Measurements from ENCODE around the gene KIR3DL1. TPM values are rescaled to one million over a fixed set of nuclear protein-coding genes. Genes with fewer than 3 reads are reported as not detected.
"Not testable (repeated sequence)": the region's sequence is repeated elsewhere in the genome, so short reads cannot be mapped to it uniquely, and the experiment has no call there.

KIR3DL1 gene
- total RNA-seq, 1 donor from 2014 or later, result not detected

DNA sequence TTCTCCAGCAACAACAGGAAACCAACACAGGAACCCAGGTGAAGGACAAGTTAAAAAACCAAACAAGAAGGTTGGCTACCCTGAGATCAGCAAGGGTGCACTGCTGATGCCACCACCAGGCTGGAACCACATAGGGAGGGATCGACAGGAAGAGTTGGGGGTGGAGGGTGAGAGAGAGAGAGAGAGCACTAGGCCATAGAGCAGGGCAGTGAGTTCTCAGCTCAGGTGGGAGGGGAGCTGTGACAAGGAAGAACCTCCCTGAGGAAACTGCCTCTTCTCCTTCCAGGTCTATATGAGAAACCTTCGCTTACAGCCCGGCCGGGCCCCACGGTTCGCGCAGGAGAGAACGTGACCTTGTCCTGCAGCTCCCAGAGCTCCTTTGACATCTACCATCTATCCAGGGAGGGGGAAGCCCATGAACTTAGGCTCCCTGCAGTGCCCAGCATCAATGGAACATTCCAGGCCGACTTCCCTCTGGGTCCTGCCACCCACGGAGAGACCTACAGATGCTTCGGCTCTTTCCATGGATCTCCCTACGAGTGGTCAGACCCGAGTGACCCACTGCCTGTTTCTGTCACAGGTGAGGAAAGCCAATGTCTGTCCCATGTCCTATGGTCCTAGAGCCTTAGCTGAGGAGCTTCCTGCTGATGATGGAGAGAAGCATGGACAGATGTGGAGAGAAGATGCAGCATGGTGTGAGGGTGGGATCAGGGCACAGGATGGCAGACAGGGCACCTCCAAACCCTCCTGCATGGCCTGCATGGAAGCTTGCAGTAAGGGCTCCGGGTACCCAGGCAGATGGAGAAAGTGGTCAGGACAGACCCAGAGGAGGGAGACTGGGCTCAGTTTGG is 10.4 kb upstream of the KIR3DL1 start:
- DNase-seq (ENCODE audit: low spot score), result no peak
- ATAC-seq, result no peak

- ATAC-seq (no peak), DNase-seq (ENCODE audit: low spot score) (no peak)
These were observed 9.8 kb upstream of the KIR3DL1 start for GRCh38 chr19:54806516-54806838.

GRCh38 chr19:54814571-54814970 is 1.7 kb upstream of the KIR3DL1 start:
- DNase-seq (ENCODE audit: low spot score); ATAC-seq: not testable (repeated sequence)

- ATAC-seq (no peak), DNase-seq (ENCODE audit: low spot score) (peak; percentile 29)
These were observed 1.6 kb downstream of the KIR3DL1 start for GRCh38 chr19:54817670-54818536.

DNA sequence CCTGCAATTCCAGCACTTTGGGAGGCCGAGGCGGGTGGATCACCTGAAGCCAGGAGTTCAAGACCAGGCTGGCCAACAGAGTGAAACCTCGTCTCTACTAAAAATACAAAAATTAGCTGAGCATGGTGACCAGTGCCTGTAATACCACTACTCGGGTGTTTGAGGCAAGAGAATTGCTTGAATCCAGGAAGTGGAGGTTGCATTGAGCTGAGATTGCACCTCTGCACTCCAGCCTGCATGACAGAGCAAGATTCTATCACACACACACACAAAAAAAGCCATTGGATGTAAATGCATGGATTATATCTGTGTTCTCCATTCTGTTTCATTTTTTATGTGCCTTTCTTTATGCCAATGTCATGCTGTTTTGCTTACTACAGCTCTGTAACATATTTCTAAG is 8.1 kb downstream of the KIR3DL1 start:
- DNase-seq (ENCODE audit: low spot score); ATAC-seq: not testable (repeated sequence)

DNA sequence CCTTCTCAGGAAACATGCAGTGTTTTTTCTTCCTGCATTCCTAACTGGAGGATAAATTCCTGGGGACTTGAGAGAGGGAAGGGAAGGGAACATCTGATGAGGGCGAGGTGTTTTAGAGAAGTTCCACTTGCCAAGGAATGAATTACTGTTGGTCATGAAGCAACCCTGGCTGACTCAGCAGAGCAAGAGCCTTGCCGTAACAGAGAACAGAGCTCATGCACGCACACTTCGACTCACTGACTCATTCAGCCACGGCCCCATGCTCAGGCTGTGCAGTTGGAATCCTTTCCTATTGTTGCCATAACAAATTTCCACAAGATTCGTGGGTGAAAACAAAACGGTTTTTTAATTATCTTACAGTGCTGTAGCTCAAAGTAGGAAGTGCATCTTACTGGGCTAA is 9.1 kb downstream of the KIR3DL1 start:
- ATAC-seq; DNase-seq (ENCODE audit: low spot score): not testable (repeated sequence)

DNA sequence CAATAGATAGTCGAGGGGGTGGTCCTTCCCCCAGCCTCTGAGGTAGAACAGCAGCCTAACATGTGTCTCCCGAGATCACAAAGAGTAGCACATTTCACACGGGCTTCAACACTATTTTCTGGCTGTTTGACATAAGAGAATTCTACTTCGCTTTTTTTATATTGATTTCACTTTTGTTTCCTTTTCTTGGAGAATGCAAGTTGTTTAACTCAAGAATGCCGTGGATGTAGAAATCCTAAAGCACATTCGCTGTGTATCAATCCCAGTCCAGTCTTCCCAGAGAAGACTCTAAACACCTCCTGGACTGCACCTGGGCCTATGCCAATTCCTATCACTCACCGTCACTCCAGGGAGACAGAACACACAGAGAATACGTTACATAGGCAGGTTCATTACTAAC is 11.8 kb downstream of the KIR3DL1 start:
- DNase-seq (ENCODE audit: low spot score); ATAC-seq: not testable (repeated sequence)

- DNase-seq (ENCODE audit: low spot score), result not testable (repeated sequence)
These were observed 16.2 kb downstream of the KIR3DL1 start, which contains the start of gene KIR2DS4 for GRCh38 chr19:54832496-54832895. Gene KIR2DS4, plus strand, starts transcription at chr19:54832676.

DNA sequence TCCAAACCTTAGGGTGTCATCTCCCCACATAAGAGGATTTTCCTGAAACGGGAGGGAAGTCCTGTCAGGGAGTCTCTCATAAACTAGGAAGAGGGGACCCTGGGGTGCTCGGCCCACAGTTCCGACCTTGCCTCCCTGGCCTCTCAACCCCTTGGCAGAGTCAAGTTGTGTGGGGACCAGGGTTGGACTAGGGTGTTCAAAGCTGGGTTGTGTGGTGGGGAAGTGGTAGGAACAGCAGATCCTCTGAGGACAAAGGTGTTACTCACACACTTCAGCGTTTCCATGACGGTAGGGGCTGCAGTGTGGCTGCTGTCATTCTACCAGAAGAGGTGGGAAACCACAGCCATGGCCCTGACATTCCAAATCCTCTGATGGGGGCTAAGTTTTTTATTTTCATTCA is 18.9 kb downstream of the KIR3DL1 start:
- ATAC-seq; DNase-seq (ENCODE audit: low spot score): not testable (repeated sequence)

More at GRCh38 chr19:54832496-54832895, 16.2 kb downstream of the KIR3DL1 start, which contains the start of gene KIR2DS4:
- ATAC-seq, result not testable (repeated sequence)

DNA sequence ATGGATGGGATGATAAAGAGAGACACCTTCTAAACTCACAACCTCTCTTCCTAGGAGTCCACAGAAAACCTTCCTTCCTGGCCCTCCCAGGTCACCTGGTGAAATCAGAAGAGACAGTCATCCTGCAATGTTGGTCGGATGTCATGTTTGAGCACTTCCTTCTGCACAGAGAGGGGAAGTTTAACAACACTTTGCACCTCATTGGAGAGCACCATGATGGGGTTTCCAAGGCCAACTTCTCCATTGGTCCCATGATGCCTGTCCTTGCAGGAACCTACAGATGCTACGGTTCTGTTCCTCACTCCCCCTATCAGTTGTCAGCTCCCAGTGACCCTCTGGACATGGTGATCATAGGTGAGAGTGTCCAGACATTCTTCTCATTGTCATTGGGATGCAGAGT is 21.3 kb downstream of the KIR3DL1 start:
- DNase-seq (ENCODE audit: low spot score); ATAC-seq: not testable (repeated sequence)

GRCh38 chr19:54843171-54843570 is 26.9 kb downstream of the KIR3DL1 start:
- ATAC-seq; DNase-seq (ENCODE audit: low spot score): not testable (repeated sequence)

DNA sequence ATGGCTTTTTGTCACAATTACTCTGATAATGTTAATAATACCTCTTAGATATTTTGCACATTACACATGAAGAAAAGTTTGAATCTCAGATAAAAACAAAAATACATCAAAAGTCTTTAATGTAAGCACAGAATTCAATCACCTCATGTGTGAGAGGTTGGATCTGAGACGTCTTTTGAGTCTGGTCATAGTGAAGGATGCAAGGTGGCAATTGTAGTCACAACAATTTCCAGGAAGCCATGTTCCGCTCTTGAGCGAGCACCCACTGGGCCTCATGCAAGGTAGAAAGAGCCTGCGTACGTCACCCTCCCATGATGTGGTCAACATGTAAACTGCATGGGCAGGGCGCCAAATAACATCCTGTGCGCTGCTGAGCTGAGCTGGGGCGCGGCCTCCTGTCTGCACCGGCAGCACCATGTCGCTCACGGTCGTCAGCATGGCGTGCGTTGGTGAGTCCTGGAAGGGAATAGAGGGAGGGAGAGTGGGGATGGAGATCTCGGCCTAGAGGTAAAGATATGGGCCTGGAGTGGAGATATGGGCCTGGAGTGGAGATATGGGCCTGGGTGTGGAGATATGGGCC is 33.9 kb downstream of the KIR3DL1 start, which contains the start of gene KIR3DL2:
Gene KIR3DL2 (plus strand): TSS at position 383 of the 580 bp plus-strand sequence. CDS start 33 bp downstream, at position 416.
- not testable (repeated sequence) for ATAC-seq; DNase-seq (ENCODE audit: low spot score)

- ATAC-seq (peak; percentile 30), DNase-seq (ENCODE audit: low spot score) (no peak)
These were observed 34.7 kb downstream of the KIR3DL1 start for GRCh38 chr19:54850930-54851329.

DNA sequence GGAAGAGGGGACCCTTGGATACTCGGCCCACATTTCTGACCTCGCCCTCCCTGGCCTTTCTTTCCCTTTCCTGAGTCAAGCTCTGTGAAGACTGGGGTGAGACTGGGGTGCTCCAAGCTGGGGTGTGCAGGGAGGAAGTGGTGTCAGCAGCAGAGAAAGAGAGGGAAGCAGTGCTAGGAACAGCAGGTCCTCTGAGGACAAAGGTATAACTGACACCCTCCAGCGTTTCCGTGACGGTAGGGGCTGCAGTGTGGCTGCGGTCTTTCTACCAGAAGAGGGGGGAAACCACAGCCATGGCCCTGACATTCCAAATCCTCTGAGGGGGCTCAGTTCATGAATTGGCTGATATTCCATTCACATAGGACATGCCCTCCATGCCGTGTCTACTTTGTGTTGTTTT is 35.1 kb downstream of the KIR3DL1 start:
- no peak for DNase-seq (ENCODE audit: low spot score)

DNA sequence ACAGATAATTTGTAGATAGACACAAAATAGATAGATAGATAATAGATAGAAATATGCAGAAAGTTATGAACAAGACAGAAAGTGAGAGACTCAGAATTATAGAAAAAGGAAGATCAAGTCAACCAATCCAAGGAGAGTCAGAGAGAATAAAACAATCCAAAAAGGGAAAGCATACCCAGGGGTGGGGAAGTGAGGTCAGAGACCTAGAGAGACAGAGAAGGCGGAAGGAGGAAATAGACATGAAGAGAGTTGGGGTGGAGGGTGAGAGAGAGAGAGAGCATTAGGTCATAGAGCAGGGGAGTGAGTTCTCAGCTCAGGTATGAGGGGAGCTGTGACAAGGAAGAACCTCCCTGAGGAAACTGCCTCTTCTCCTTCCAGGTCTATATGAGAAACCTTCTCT is 39.0 kb downstream of the KIR3DL1 start:
- ATAC-seq; DNase-seq (ENCODE audit: low spot score): not testable (repeated sequence)

More for the DNA sequence above, 35.1 kb downstream of the KIR3DL1 start:
- no peak for ATAC-seq

- not testable (repeated sequence) for ATAC-seq; DNase-seq (ENCODE audit: low spot score)
These were observed 42.2 kb downstream of the KIR3DL1 start for GRCh38 chr19:54858476-54858875.

GRCh38 chr19:54859421-54859820 is 43.2 kb downstream of the KIR3DL1 start:
- DNase-seq (ENCODE audit: low spot score); ATAC-seq: not testable (repeated sequence)

GRCh38 chr19:54863459-54863858 is 47.2 kb downstream of the KIR3DL1 start:
- not testable (repeated sequence) for DNase-seq (ENCODE audit: low spot score); ATAC-seq

DNA sequence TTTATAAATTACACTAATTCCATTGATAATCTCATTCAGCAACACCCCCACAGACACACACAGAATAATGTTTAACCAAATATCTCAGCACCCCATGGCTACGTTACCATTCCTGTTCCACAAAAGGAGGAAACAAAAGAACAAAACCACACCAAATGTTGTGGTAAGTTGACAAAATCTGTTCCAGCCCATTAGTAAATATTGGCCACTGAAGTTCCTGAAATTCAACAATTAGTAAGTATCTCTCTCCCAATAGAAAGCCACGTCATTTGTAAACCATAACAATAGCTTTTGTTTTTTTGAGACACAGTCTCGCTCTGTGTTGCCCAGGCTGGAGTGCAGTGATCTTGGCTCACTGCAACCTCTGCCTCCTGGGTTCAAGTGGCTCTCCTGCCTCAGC is 55.4 kb downstream of the KIR3DL1 start:
- no peak for ATAC-seq
- DNase-seq (ENCODE audit: low spot score), result no peak

GRCh38 chr19:54873990-54874389 is 57.7 kb downstream of the KIR3DL1 start, which contains the start of gene FCAR:
Gene FCAR, plus strand, starts transcription at chr19:54874235. Its CDS starts 55 bp downstream, at chr19:54874290.
- ATAC-seq (no peak), DNase-seq (ENCODE audit: low spot score) (no peak)

DNA sequence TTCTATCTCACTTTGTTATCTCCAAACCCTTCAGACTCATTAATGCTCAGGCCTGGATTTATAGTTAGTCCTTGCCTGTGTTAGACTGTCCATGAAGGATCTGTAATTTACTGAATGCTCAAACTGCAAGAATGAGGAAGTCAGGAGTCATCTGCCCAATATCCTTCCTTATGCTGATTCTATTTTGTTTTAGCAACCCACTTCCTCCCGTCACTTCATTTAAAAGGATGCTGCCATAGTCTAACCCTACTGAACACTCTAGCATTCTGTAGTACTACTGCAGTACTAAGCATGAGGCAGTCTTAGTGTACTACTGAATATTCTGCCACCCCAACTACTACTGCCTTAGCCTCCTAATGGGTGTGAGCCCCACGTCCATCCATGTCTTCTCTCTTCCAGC is 59.2 kb downstream of the KIR3DL1 start:
- no peak for DNase-seq (ENCODE audit: low spot score)
- no peak for ATAC-seq

Measured in left lobe of liver (tissue), 2 donors.